ENCODE results near the gene RBP2.
"Not testable (repeated sequence)": the region's sequence is repeated elsewhere in the genome, so short reads cannot be mapped to it uniquely, and the experiment has no call there.

RBP2 gene

DNA sequence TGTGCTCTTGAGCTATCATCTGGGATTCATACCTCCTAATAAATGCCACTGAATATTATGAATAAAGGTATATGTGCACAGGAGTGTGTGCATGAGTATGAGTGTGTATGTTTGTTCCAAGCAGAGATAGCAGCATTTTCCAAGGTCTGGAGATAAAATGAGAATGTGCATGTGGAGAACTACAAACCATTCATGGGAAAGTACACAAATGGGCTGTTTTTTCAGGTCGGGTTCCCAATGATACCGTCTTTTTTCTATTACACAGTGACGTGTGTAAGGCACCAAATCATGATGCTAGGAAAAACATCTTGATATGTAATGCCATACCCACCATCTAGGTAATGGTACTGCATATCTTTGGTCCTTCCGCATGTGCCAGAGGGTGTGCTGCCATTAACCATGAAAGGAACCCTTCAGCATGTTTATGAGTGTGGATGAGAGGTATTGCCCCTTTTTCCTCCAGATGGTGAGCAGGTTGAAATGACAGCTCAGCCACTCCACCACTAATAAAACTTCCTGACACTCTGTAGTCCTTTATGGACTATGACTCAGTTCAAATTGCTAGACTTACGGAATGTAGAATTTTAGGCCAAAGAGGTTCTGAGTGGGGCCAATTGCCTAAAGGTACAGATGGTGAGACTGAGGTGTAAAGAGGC lies 50.4 kb downstream of the RBP2 start:
- Histone ChIP-seq H3K27ac (no peak overlapping the region), H3K4me1 (peaks cover 0 to 14% (median 0%) of the 10 kb centered on the region in 10 experiments; a peak in 8 of 20 replicates), H3K27me3 (no peaks in the 10 kb centered on the region), H3K36me3 (peaks cover 12 to 54% (median 20%) of the 10 kb centered on the region in 11 experiments; a peak in 16 of 22 replicates), H4K20me1 (no peaks in the 10 kb centered on the region), H3K9me3 (replicated peaks in 1 of 11) (no peaks in the 10 kb centered on the region), H3K9ac (no peak overlapping the region), H3K4me3 (no peak overlapping the region), H3K4me2 (no peak overlapping the region)
- no peak for TF ChIP-seq Cebpa-rat (IDR thresholded peaks at IDR 0.05)

- no peak overlapping the region for H3K27ac ChIP-seq
- H4K20me1 ChIP-seq, result 0 out of 22 replicates have a peak, but pooled peaks cover 0 to 3% (median 0%) of the 10 kb centered on the region in 11 experiments
- peaks cover 0 to 7% (median 0%) of the 10 kb centered on the region in 11 experiments; a peak in 5 of 22 replicates for H3K9me3 ChIP-seq (replicated peaks in 1 of 11)
- H3K9ac ChIP-seq, result no peak overlapping the region
- H3K4me3 ChIP-seq, result no peak overlapping the region
- no peak for TF ChIP-seq Cebpa-rat (IDR thresholded peaks at IDR 0.05)
- H3K4me2 ChIP-seq, result no peak overlapping the region
- H3K36me3 ChIP-seq, result peaks cover 12 to 55% (median 21%) of the 10 kb centered on the region in 11 experiments; a peak in 16 of 22 replicates
- peaks cover 0 to 7% (median 0%) of the 10 kb centered on the region in 10 experiments; a peak in 8 of 20 replicates for H3K4me1 ChIP-seq
- H3K27me3 ChIP-seq, result no peaks in the 10 kb centered on the region
Measured at GRCh38 chr3:139423232-139423631, 53.1 kb downstream of the RBP2 start.

DNA sequence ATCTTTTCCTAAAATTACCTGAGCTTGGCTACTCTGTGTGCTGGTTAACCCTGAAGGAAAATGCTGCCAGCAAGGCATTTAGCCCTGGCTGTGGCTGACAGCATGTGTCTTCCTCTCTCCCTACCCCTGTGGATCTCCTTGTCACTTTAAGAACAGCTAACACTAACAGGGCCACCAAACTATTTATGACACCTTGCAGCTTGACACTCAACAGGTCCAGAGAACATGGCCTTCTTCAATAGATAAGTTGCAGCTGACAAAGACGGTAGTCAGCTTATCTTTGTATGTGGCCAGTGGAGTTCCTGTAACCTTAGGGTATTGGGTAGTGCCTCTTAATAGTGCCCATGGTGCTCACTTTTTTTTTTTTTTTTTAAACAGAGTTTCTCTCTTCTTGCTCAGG lies 54.9 kb downstream of the RBP2 start:
- Histone ChIP-seq H3K27me3 (no peaks in the 10 kb centered on the region), H3K9me3 (replicated peaks in 1 of 11) (peaks cover 0 to 24% (median 11%) of the 10 kb centered on the region in 11 experiments; a peak in 18 of 22 replicates), H4K20me1 (0 out of 22 replicates have a peak, but pooled peaks cover 0 to 3% (median 0%) of the 10 kb centered on the region in 11 experiments), H3K4me2 (no peak overlapping the region), H3K36me3 (peaks cover 12 to 58% (median 21%) of the 10 kb centered on the region in 11 experiments; a peak in 16 of 22 replicates), H3K4me1 (no peaks in the 10 kb centered on the region), H3K4me3 (no peak overlapping the region), H3K27ac (no peak overlapping the region), H3K9ac (no peak overlapping the region)
- TF ChIP-seq Cebpa-rat (IDR thresholded peaks at IDR 0.05), result no peak

- Histone ChIP-seq H3K4me1 (no peaks in the 10 kb centered on the region), H3K27ac (no peak overlapping the region), H4K20me1 (0 out of 22 replicates have a peak, but pooled peaks cover 0 to 3% (median 0%) of the 10 kb centered on the region in 11 experiments), H3K4me2 (no peak overlapping the region), H3K4me3 (no peak overlapping the region), H3K9ac (no peak overlapping the region), H3K27me3 (no peaks in the 10 kb centered on the region), H3K36me3 (peaks cover 12 to 54% (median 21%) of the 10 kb centered on the region in 11 experiments; a peak in 16 of 22 replicates), H3K9me3 (replicated peaks in 1 of 11) (peaks cover 0 to 28% (median 15%) of the 10 kb centered on the region in 11 experiments; a peak in 18 of 22 replicates)
- no peak for TF ChIP-seq Cebpa-rat (IDR thresholded peaks at IDR 0.05)
Measured at GRCh38 chr3:139421040-139421439, 55.3 kb downstream of the RBP2 start.

- H3K27ac ChIP-seq, result no peak overlapping the region
- peaks cover 2 to 26% (median 8%) of the 10 kb centered on the region in 11 experiments; a peak in 15 of 22 replicates for H3K36me3 ChIP-seq
- H3K4me2 ChIP-seq, result no peak overlapping the region
Measured at GRCh38 chr3:139418144-139418543, 58.2 kb downstream of the RBP2 start.

DNA sequence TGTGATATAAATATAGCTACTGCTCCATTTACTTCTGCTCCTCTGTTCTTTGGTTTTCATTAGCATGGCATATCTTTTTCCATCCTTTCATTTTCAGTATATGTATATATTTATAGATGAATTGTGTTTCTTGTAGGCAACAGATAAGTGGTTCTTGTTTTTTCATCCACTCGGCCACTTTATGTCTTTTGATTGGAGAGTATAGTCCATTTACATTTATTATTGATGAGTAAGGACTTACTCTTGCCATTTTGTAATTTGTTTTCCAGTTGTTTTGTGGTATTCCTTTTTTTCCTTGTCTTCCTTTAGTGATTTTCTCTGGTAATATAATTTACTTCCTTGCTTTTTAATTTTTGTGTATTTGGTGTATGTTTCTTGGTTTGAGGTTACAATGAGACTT lies 60.0 kb downstream of the RBP2 start:
- no peak for TF ChIP-seq Cebpa-rat (IDR thresholded peaks at IDR 0.05)
- Histone ChIP-seq H3K4me1 (peaks cover 0 to 11% (median 0%) of the 10 kb centered on the region in 10 experiments; a peak in 3 of 20 replicates), H3K9me3 (replicated peaks in 1 of 11) (peaks cover 39 to 66% (median 56%) of the 10 kb centered on the region in 11 experiments), H3K4me3 (no peak overlapping the region), H3K9ac (no peak overlapping the region), H3K27ac (no peak overlapping the region), H3K27me3 (no peaks in the 10 kb centered on the region), H4K20me1 (0 out of 22 replicates have a peak, but pooled peaks cover 0 to 3% (median 0%) of the 10 kb centered on the region in 11 experiments), H3K4me2 (no peak overlapping the region), H3K36me3 (peaks cover 0 to 16% (median 0%) of the 10 kb centered on the region in 11 experiments; a peak in 10 of 22 replicates)

More at GRCh38 chr3:139418144-139418543, 58.2 kb downstream of the RBP2 start:
- Histone ChIP-seq H3K4me1 (peaks cover 0 to 11% (median 0%) of the 10 kb centered on the region in 10 experiments; a peak in 3 of 20 replicates), H3K9me3 (replicated peaks in 1 of 11) (peaks cover 22 to 55% (median 42%) of the 10 kb centered on the region in 11 experiments), H4K20me1 (0 out of 22 replicates have a peak, but pooled peaks cover 0 to 3% (median 0%) of the 10 kb centered on the region in 11 experiments), H3K27me3 (no peaks in the 10 kb centered on the region), H3K9ac (no peak overlapping the region), H3K4me3 (no peak overlapping the region)
- no peak for TF ChIP-seq Cebpa-rat (IDR thresholded peaks at IDR 0.05)

DNA sequence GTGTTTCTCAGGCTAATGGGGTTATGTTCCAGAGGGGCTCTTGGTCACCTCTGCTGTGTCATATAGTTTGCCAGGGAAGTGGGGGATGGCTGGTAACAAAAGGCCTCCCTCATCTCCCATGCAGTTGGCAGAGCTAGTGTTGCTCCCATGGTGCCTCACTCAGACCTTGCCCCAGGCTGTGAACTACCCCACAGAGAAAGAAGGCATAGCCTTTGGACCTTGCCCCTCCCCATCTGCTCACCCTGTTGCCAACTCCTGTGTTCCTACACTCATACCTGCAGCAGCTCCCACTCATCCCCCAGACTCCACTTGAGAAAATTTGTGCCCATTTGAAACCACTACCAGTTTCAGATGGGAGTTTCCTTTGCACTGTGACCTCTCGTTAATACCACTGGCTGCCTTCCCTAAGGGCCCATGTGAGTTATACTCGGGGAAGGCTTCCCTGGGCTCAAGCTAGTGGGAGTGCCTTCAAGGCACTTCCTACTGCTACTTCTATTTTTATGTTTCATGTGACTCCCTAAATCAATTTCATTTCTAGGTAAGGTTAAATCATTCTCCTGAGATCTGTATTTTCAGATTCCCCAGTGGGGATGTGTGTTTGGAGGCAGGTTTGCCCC lies 61.6 kb downstream of the RBP2 start:
- Histone ChIP-seq H3K27ac (no peak overlapping the region), H3K36me3 (peaks cover 0 to 14% (median 0%) of the 10 kb centered on the region in 11 experiments; a peak in 6 of 22 replicates), H3K4me1 (peaks cover 0 to 11% (median 0%) of the 10 kb centered on the region in 10 experiments; a peak in 3 of 20 replicates), H3K9me3 (replicated peaks in 1 of 11) (peaks cover 40 to 72% (median 58%) of the 10 kb centered on the region in 11 experiments), H4K20me1 (no peaks in the 10 kb centered on the region), H3K27me3 (no peaks in the 10 kb centered on the region), H3K4me3 (no peak overlapping the region), H3K9ac (no peak overlapping the region), H3K4me2 (peak overlapping the region in 1 of 11 experiments; percentile 28; a peak in 2 of 22 replicates)
- no peak for TF ChIP-seq Cebpa-rat (IDR thresholded peaks at IDR 0.05)

- H3K4me2 ChIP-seq, H3K9ac ChIP-seq, H4K20me1 ChIP-seq, H3K36me3 ChIP-seq, H3K27me3 ChIP-seq, H3K4me3 ChIP-seq, H3K27ac ChIP-seq: not testable (repeated sequence)
- H3K4me1 ChIP-seq, result peaks cover 0 to 11% (median 0%) of the 10 kb centered on the region in 10 experiments; a peak in 3 of 20 replicates
- peaks cover 48 to 78% (median 63%) of the 10 kb centered on the region in 11 experiments for H3K9me3 ChIP-seq (replicated peaks in 1 of 11)
Measured at GRCh38 chr3:139412891-139413290, 63.4 kb downstream of the RBP2 start.
